Endodermal cell (in vitro differentiated cells): ENCODE data around the gene CLTB. TPM values are rescaled to one million over a fixed set of nuclear protein-coding genes. Genes with fewer than 3 reads are reported as not detected.

Source experiments
- DNase-seq: peaks from one replicate; pipeline ENCODE4 v3.0.0-alpha.2; 2017
- H3K27ac ChIP-seq: 2 replicates; pipeline ENCODE4 v1.5.1; 2013; ENCODE audit warnings: mild to moderate bottlenecking, low read depth, low read length, moderate library complexity
- H3K27me3 ChIP-seq: 2 replicates; pipeline ENCODE4 v1.6.1; 2013; ENCODE audit warnings: mild to moderate bottlenecking, low read length, moderate library complexity; ENCODE audit not compliant: insufficient read depth, control insufficient read depth, poor library complexity, severe bottlenecking
- H3K36me3 ChIP-seq: 2 replicates; pipeline ENCODE4 v1.7.0; 2013; ENCODE audit warnings: mild to moderate bottlenecking, low read length, moderate library complexity; ENCODE audit not compliant: control insufficient read depth, insufficient read depth
- H3K4me1 ChIP-seq: one replicate; pipeline ENCODE4 v1.7.0; 2013; ENCODE audit warnings: low read length; ENCODE audit not compliant: control insufficient read depth, insufficient read depth
- H3K4me3 ChIP-seq: 2 replicates; pipeline ENCODE4 v1.5.1; 2013; ENCODE audit warnings: mild to moderate bottlenecking, low read length, moderate library complexity
- H3K9ac ChIP-seq: 2 replicates; pipeline ENCODE4 v1.6.1; 2013; ENCODE audit warnings: mild to moderate bottlenecking, low read length, moderate library complexity; ENCODE audit not compliant: poor library complexity, severe bottlenecking; ENCODE audit errors: extremely low read depth
- H3K9me3 ChIP-seq: 2 replicates; pipeline ENCODE4 v1.6.1; 2013; ENCODE audit warnings: mild to moderate bottlenecking, low read length, moderate library complexity; ENCODE audit not compliant: control insufficient read depth
- H3K27ac Mint-ChIP-seq: 2 replicates; pipeline ENCODE4 v1.8.0; 2020; ENCODE audit warnings: mixed read lengths
- H3K27me3 Mint-ChIP-seq: 2 replicates; pipeline ENCODE4 v1.8.0; 2021; ENCODE audit warnings: mild to moderate bottlenecking, mixed read lengths; ENCODE audit not compliant: insufficient read depth
- H3K36me3 Mint-ChIP-seq: 2 replicates; pipeline ENCODE4 v1.8.0; 2020; ENCODE audit warnings: low read depth, mixed read lengths
- H3K4me1 Mint-ChIP-seq: 2 replicates; pipeline ENCODE4 v1.8.0; 2020; ENCODE audit warnings: mixed read lengths
- H3K4me3 Mint-ChIP-seq: 2 replicates; pipeline ENCODE4 v1.8.0; 2020; ENCODE audit warnings: mild to moderate bottlenecking, moderate library complexity, mixed read lengths
- H3K9me3 Mint-ChIP-seq: 2 replicates; pipeline ENCODE4 v1.8.0; 2020; ENCODE audit warnings: mild to moderate bottlenecking, mixed read lengths
- CTCF ChIP-seq: fragments of 200-600 bp; sonication (generic); conservative IDR thresholded peaks from 2 replicates; pipeline ENCODE4 v1.5.0; 2021; ENCODE audit warnings: antibody characterized with exemption, mild to moderate bottlenecking
- WGBS, 2 experiments: methylation state at CpG; one replicate each; pipeline versions ENCODE4 v1.1.5 to v1.1.7; 2013; ENCODE audit warnings: missing lambda C conversion rate in 2 of 2, mixed read lengths in 1 of 2; ENCODE audit not compliant: insufficient coverage in 1 of 2, insufficient read length in 1 of 2; 5-methylcytosine and 5-hydroxymethylcytosine counted together
- total RNA-seq, 2 donors: library from RNA; stranded (reverse); fragmentation: NEBNext Ultra II Directional in 1 of 2; extraction: Animal tissue kit (Norgen Biotek cat#: 25700) in 1 of 2; gene quantifications; 2 replicates in 1 of 2; 3 replicates in 1 of 2; pipeline ENCODE4 v1.2.1, GENCODE V29; 2021

The CLTB gene
- total RNA-seq, 2 donors from 2014 or later = 40.9 to 49.7 TPM

- TF ChIP-seq CTCF = no peak
- 24 to 31% methylated on average over 17 to 41 of the region's 41 CpGs for WGBS, 2 experiments
- peaks cover 6% of the 10 kb centered on the region for H3K4me1 ChIP-seq
- no peaks in the 10 kb centered on the region for H3K9me3 Mint-ChIP-seq
- H3K27me3 ChIP-seq = no peaks in the 10 kb centered on the region
- no peaks in the 10 kb centered on the region for H3K9me3 ChIP-seq
- H3K27me3 Mint-ChIP-seq = no peaks in the 10 kb centered on the region
- peaks cover 27% of the 10 kb centered on the region for H3K36me3 Mint-ChIP-seq
- H3K27ac Mint-ChIP-seq = peak overlapping the region; percentile 100
- peaks cover 12% of the 10 kb centered on the region for H3K4me1 Mint-ChIP-seq
- DNase-seq = no peak
- H3K36me3 ChIP-seq = peaks cover 58% of the 10 kb centered on the region
- H3K4me3 ChIP-seq = peak overlapping the region; percentile 99
- H3K27ac ChIP-seq = peak overlapping the region; percentile 92
- peak overlapping the region; percentile 87 for H3K4me3 Mint-ChIP-seq
- H3K9ac ChIP-seq = peak overlapping the region; percentile 91
Measured at GRCh38 chr5:176389135-176390123, 26.9 kb downstream of the CLTB start.

GRCh38 chr5:176388444-176389134, 27.8 kb downstream of the CLTB start, which contains the start of the genes HIGD2A and NOP16:
Gene HIGD2A, plus strand, starts transcription at chr5:176388751. Its CDS starts 69 bp downstream, at chr5:176388820.
Gene NOP16, minus strand, starts transcription at chr5:176388598. Its CDS starts 59 bp downstream, at chr5:176388539.
- no peak for TF ChIP-seq CTCF
- peak within 1 kb of the TSS; percentile 87 for H3K4me3 Mint-ChIP-seq

GRCh38 chr5:176388003-176388443, 28.3 kb downstream of the CLTB start:
- no peaks in the 10 kb centered on the region for H3K9me3 ChIP-seq
- peak overlapping the region; percentile 91 for H3K9ac ChIP-seq
- TF ChIP-seq CTCF = no peak
- peaks cover 64% of the 10 kb centered on the region for H3K36me3 ChIP-seq
- Mint-ChIP-seq H3K4me3 (peak overlapping the region; percentile 87), H3K4me1 (peaks cover 12% of the 10 kb centered on the region), H3K27me3 (no peaks in the 10 kb centered on the region), H3K9me3 (no peaks in the 10 kb centered on the region), H3K36me3 (peaks cover 32% of the 10 kb centered on the region), H3K27ac (peak overlapping the region; percentile 100)
- peak overlapping the region; percentile 99 for H3K4me3 ChIP-seq
- no peak overlapping the region for H3K27ac ChIP-seq
- WGBS, 2 experiments = 0 to 1% methylated on average over 24 to 29 of the region's 29 CpGs
- no peaks in the 10 kb centered on the region for H3K27me3 ChIP-seq
- DNase-seq = peak; percentile 68
- peaks cover 6% of the 10 kb centered on the region for H3K4me1 ChIP-seq

More at GRCh38 chr5:176388444-176389134, 27.8 kb downstream of the CLTB start, which contains the start of the genes HIGD2A and NOP16:
- H3K36me3 ChIP-seq = peaks cover 64% of the 10 kb centered on the region
- no peaks in the 10 kb centered on the region for H3K27me3 ChIP-seq
- peaks cover 12% of the 10 kb centered on the region for H3K4me1 Mint-ChIP-seq
- no peaks in the 10 kb centered on the region for H3K27me3 Mint-ChIP-seq
- H3K27ac ChIP-seq = peak within 1 kb of the TSS; percentile 92
- peak within 1 kb of the TSS; percentile 100 for H3K27ac Mint-ChIP-seq
- no peaks in the 10 kb centered on the region for H3K9me3 Mint-ChIP-seq
- H3K9ac ChIP-seq = peak within 1 kb of the TSS; percentile 91
- peak within 1 kb of the TSS; percentile 99 for H3K4me3 ChIP-seq
- 0% methylated on average over 38 to 47 of the region's 47 CpGs for WGBS, 2 experiments
- H3K9me3 ChIP-seq = no peaks in the 10 kb centered on the region
- DNase-seq = peak; percentile 99
- H3K4me1 ChIP-seq = peaks cover 6% of the 10 kb centered on the region
- H3K36me3 Mint-ChIP-seq = peaks cover 35% of the 10 kb centered on the region
